Measurements from ENCODE around the gene ALDH9A1.

GRCh38 chr1:165726841-165727240 lies 28.5 kb upstream of the ALDH9A1 start:
- TF ChIP-seq ARNTL (CRISPR knock-in tag; IDR thresholded peaks at IDR 0.05; ENCODE audit: borderline replicate concordance, low read depth) (no peak), ZFP30 (CRISPR knock-in tag; IDR thresholded peaks at IDR 0.05) (no peak), GLIS3 (CRISPR knock-in tag; IDR thresholded peaks at IDR 0.05) (no peak), CREB5 (CRISPR knock-in tag; IDR thresholded peaks at IDR 0.05; ENCODE audit: low read depth) (no peak), BACH2 (CRISPR knock-in tag; IDR thresholded peaks at IDR 0.05; ENCODE audit: borderline replicate concordance) (no peak), CSDC2 (CRISPR knock-in tag; IDR thresholded peaks at IDR 0.05) (no peak), ISL1 (CRISPR knock-in tag; IDR thresholded peaks at IDR 0.05) (no peak), OSR1 (CRISPR knock-in tag; IDR thresholded peaks at IDR 0.05) (no peak), RARB (CRISPR knock-in tag; IDR thresholded peaks at IDR 0.05) (no peak)
